ENCODE measurements around the gene UCP2. TPM values are rescaled to one million over a fixed set of nuclear protein-coding genes. Genes with fewer than 3 reads are reported as not detected.

UCP2 gene
- total RNA-seq, 2 donors from 2014 or later = 42.0 to 57.7 TPM

GRCh38 chr11:73981051-73981805 is 1.4 kb downstream of the UCP2 start:
- TF ChIP-seq CTCF (IDR thresholded peaks at IDR 0.05) = no peak
- no peaks in the 10 kb centered on the region for H3K9me3 ChIP-seq
- H3K27me3 ChIP-seq (replicated peaks; ENCODE audit: insufficient read depth) = no peaks in the 10 kb centered on the region
- H3K4me3 ChIP-seq = peak overlapping the region; percentile 85
- H3K27ac ChIP-seq = no peak overlapping the region
- DNase-seq (ENCODE audit: low spot score) (no peak), ATAC-seq (ENCODE audit: insufficient number of reproducible peaks, low FRiP score, low read depth) (no peak)
- peaks cover 11% of the 10 kb centered on the region for H3K36me3 ChIP-seq
- peaks cover 11 to 13% of the 10 kb centered on the region in 2 donors for H3K4me1 ChIP-seq (ENCODE audit: control insufficient read depth in 1 of 2, low read depth in 2 of 2)

GRCh38 chr11:73980001-73980961 is 2.4 kb downstream of the UCP2 start:
- Histone ChIP-seq H3K4me1 (ENCODE audit: control insufficient read depth in 1 of 2, low read depth in 2 of 2) (peaks cover 11 to 13% of the 10 kb centered on the region in 2 donors), H3K27ac (peak overlapping the region in 1 of 2 donors; percentile 4), H3K27me3 (replicated peaks; ENCODE audit: insufficient read depth) (no peaks in the 10 kb centered on the region), H3K36me3 (peaks cover 13% of the 10 kb centered on the region), H3K4me3 (no peak overlapping the region), H3K9me3 (no peaks in the 10 kb centered on the region)
- no peak for TF ChIP-seq CTCF (IDR thresholded peaks at IDR 0.05)
- DNase-seq (ENCODE audit: low spot score) (no peak), ATAC-seq (ENCODE audit: insufficient number of reproducible peaks, low FRiP score, low read depth) (no peak)

- Histone ChIP-seq H3K27me3 (replicated peaks; ENCODE audit: insufficient read depth) (no peaks in the 10 kb centered on the region), H3K4me3 (no peak overlapping the region), H3K4me1 (ENCODE audit: control insufficient read depth in 1 of 2, low read depth in 2 of 2) (peaks cover under 1 to 3% of the 10 kb centered on the region in 2 donors), H3K27ac (no peak overlapping the region), H3K36me3 (peaks cover 16% of the 10 kb centered on the region), H3K9me3 (no peaks in the 10 kb centered on the region)
- DNase-seq (ENCODE audit: low spot score) (no peak), ATAC-seq (ENCODE audit: insufficient number of reproducible peaks, low FRiP score, low read depth) (no peak)
- TF ChIP-seq CTCF (IDR thresholded peaks at IDR 0.05) = no peak
These were observed 4.0 kb downstream of the UCP2 start for GRCh38 chr11:73978576-73979086.

- DNase-seq (ENCODE audit: low spot score) (no peak), ATAC-seq (ENCODE audit: insufficient number of reproducible peaks, low FRiP score, low read depth) (no peak)
- TF ChIP-seq CTCF (IDR thresholded peaks at IDR 0.05) = no peak
- H3K4me1 ChIP-seq (ENCODE audit: control insufficient read depth in 1 of 2, low read depth in 2 of 2) = peaks cover 0 to 2% of the 10 kb centered on the region in 2 donors
- no peaks in the 10 kb centered on the region for H3K9me3 ChIP-seq
- H3K4me3 ChIP-seq = no peak overlapping the region
- H3K27ac ChIP-seq = no peak overlapping the region
- H3K27me3 ChIP-seq (replicated peaks; ENCODE audit: insufficient read depth) = no peaks in the 10 kb centered on the region
- H3K36me3 ChIP-seq = peaks cover 16% of the 10 kb centered on the region
These were observed 4.7 kb downstream of the UCP2 start for GRCh38 chr11:73977856-73978519.
